PC-3 (cell line): ENCODE data around the gene CLDN1. TPM values are rescaled to one million over a fixed set of nuclear protein-coding genes. Genes with fewer than 3 reads are reported as not detected.

Experiments
- ATAC-seq: fragments of 200-7000 bp; cut with Tn5 transposase; 2 replicates; pipeline ENCODE4 v1.9.1; 2020; ENCODE audit warnings: mild to moderate bottlenecking, moderate library complexity
- BruUV-seq: library from RNA; stranded (reverse); fragments of 400-500 nt; replicated peaks from 2 replicates; lab custom pipeline; 2021; lab: Mats Ljungman, UMichigan
- CTCF ChIA-PET: fragments of 300-600 bp; sonication (Branson Sonifier 250); formaldehyde crosslinking; loops from one replicate; lab custom pipeline; 2022; ENCODE audit warnings: antibody characterized with exemption; lab: Charles Lee
- POLR2A ChIA-PET: fragments of 300-600 bp; sonication (Branson Sonifier 250); formaldehyde crosslinking; loops from one replicate; lab custom pipeline; 2022; ENCODE audit warnings: antibody characterized with exemption; ENCODE audit not compliant: unreplicated experiment; lab: Charles Lee
- DNase-seq: peaks from one replicate; pipeline ENCODE4 v3.0.0-alpha.2; 2015
- H2AFZ ChIP-seq: fragments of 300-600 bp; sonication (generic); 2 replicates; pipeline ENCODE4 v1.6.0; 2016; ENCODE audit warnings: antibody characterized with exemption, low read length
- H3F3A ChIP-seq: fragments of 300-600 bp; sonication (generic); one replicate; pipeline ENCODE4 v1.6.0; 2017; ENCODE audit warnings: antibody characterized with exemption, low read length, control low read depth, mild to moderate bottlenecking; ENCODE audit not compliant: unreplicated experiment
- H3K27ac ChIP-seq: fragments of 300-600 bp; sonication (generic); 2 replicates; pipeline ENCODE4 v1.5.1; 2016; ENCODE audit warnings: mild to moderate bottlenecking, low read length
- H3K27me3 ChIP-seq: fragments of 300-600 bp; sonication (generic); 2 replicates; pipeline ENCODE4 v1.6.1; 2016; ENCODE audit warnings: low read length, mixed read lengths
- H3K36me3 ChIP-seq: fragments of 300-600 bp; sonication (generic); 2 replicates; pipeline ENCODE4 v1.6.1; 2016; ENCODE audit warnings: low read depth, mixed run types, low read length, mixed read lengths
- H3K4me1 ChIP-seq: fragments of 300-600 bp; sonication (generic); 2 replicates; pipeline ENCODE4 v1.5.1; 2016; ENCODE audit warnings: low read length; ENCODE audit not compliant: insufficient read depth
- H3K4me2 ChIP-seq: fragments of 300-600 bp; sonication (generic); 2 replicates; pipeline ENCODE4 v1.6.0; 2016; ENCODE audit warnings: low read length
- H3K4me3 ChIP-seq: fragments of 300-600 bp; sonication (generic); 2 replicates; pipeline ENCODE4 v1.5.1; 2016; ENCODE audit warnings: mild to moderate bottlenecking, low read length, mixed read lengths
- H3K79me2 ChIP-seq: fragments of 300-600 bp; sonication (generic); 2 replicates; pipeline ENCODE4 v1.6.1; 2017; ENCODE audit warnings: low read length, mixed read lengths
- H3K9ac ChIP-seq: fragments of 300-600 bp; sonication (generic); 2 replicates; pipeline ENCODE4 v1.6.0; 2016; ENCODE audit warnings: mild to moderate bottlenecking, low read length
- H3K9me2 ChIP-seq: fragments of 300-600 bp; sonication (generic); replicated peaks from 2 replicates; pipeline ENCODE4 v1.6.1; 2016; ENCODE audit warnings: mixed run types, low read length, mixed read lengths
- H3K9me3 ChIP-seq: fragments of 300-600 bp; sonication (generic); 2 replicates; pipeline ENCODE4 v1.6.1; 2016; ENCODE audit warnings: low read length, mixed read lengths
- H4K20me1 ChIP-seq: fragments of 300-600 bp; sonication (generic); 2 replicates; pipeline ENCODE4 v1.6.1; 2016; ENCODE audit warnings: low read length, mixed read lengths
- CTCF ChIP-seq: fragments of 300-600 bp; sonication (generic); conservative IDR thresholded peaks from 2 replicates; pipeline ENCODE4 v1.5.1; 2017; ENCODE audit warnings: antibody characterized with exemption, low read depth, mild to moderate bottlenecking, low read length
- EZH2 ChIP-seq: fragments of 300-600 bp; sonication (generic); IDR thresholded peaks from one replicate; pipeline ENCODE4 v1.6.1; 2017; ENCODE audit warnings: antibody characterized with exemption, mild to moderate bottlenecking, low read length; ENCODE audit not compliant: unreplicated experiment
- EZH2phosphoT487 ChIP-seq: fragments of 300-600 bp; sonication (generic); IDR thresholded peaks from 2 replicates; pipeline ENCODE4 v1.6.1; 2018; ENCODE audit warnings: mild to moderate bottlenecking, antibody characterized with exemption, low read length, borderline replicate concordance
- intact Hi-C: fragments of 100-400 bp; cut with micrococcal nuclease; formaldehyde crosslinking; loops from 2 replicates; pipeline ENCODE4 v1.9.0; 2023
- total RNA-seq: library from RNA; depleted of rRNA; stranded (reverse); fragments of >200 nt; gene quantifications from 2 replicates; pipeline ENCODE4 v1.2.3, GENCODE V29; 2014

CLDN1 gene
- total RNA-seq, 1 experiment from 2014 or later = 6.8 TPM

DNA sequence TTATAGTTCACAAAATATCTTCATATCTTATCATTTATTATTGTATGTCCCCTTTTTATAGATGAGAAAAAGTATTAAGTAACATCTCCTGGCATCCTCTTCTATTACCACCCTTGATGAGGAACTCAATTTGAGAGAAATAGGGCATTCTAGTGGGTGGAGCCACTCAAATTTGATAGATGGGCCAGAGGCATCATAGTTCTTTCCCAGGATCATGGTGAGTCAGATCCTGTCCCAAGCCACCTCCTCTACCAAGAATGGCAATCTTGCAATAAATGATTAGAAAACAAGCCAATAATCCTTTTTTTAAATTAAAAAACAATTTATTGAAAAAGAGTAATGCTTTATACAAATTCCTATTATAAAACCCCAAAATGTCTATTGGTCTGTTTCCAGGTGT is 16.8 kb downstream of the CLDN1 start:
- Histone ChIP-seq H3K27ac (peak overlapping the region; percentile 80), H2AFZ (no peak overlapping the region), H3K4me2 (peak overlapping the region; percentile 66), H4K20me1 (no peaks in the 10 kb centered on the region), H3K79me2 (no peaks in the 10 kb centered on the region), H3K4me3 (no peak overlapping the region), H3K36me3 (no peaks in the 10 kb centered on the region), H3K9me3 (no peaks in the 10 kb centered on the region), H3K9ac (peak overlapping the region; percentile 20), H3F3A (no peaks in the 10 kb centered on the region), H3K9me2 (no peaks in the 10 kb centered on the region), H3K27me3 (no peaks in the 10 kb centered on the region), H3K4me1 (peaks cover 67% of the 10 kb centered on the region)
- BruUV-seq = no TSS peak
- ATAC-seq (peak; percentile 55), DNase-seq (peak; percentile 78)
- TF ChIP-seq EZH2 = no peak
- TF ChIP-seq CTCF = no peak
- no peak for TF ChIP-seq EZH2phosphoT487
- POLR2A ChIA-PET = no interaction called here
- CTCF ChIA-PET = no interaction called here
- intact Hi-C loops = loop anchor here (5.0 kb wide), 1 partner anchor 78 kb away; no protein-coding TSS in a partner anchor

DNA sequence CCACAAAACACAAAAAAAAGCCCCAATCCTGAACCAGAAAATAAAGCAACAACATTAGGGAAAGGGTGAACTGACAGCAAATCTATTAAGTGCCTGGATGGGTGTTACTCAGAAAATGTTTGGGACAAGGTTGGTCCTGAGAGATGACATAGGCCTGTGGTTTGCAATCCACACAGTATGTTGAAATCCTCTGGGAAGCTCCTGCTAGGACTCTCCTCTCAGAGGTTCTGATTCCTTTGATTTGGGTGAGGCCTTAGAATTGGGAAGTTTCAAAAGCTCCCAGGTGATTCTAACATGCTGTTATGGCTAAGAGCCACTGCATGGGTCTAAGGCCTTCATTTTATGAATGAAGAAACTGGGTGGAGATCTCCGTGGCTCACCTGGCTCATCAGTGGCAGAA is 18.4 kb downstream of the CLDN1 start:
- Histone ChIP-seq H3K4me1 (peaks cover 67% of the 10 kb centered on the region), H3K4me3 (no peak overlapping the region), H3F3A (no peaks in the 10 kb centered on the region), H2AFZ (no peak overlapping the region), H3K9ac (no peak overlapping the region), H3K4me2 (no peak overlapping the region), H3K9me2 (no peaks in the 10 kb centered on the region), H4K20me1 (no peaks in the 10 kb centered on the region), H3K79me2 (no peaks in the 10 kb centered on the region), H3K36me3 (no peaks in the 10 kb centered on the region), H3K9me3 (no peaks in the 10 kb centered on the region), H3K27me3 (no peaks in the 10 kb centered on the region), H3K27ac (peak overlapping the region; percentile 80)
- TF ChIP-seq EZH2 = no peak
- TF ChIP-seq EZH2phosphoT487 = no peak
- no peak for TF ChIP-seq CTCF
- CTCF ChIA-PET = interaction anchor here (0.6 kb wide), 1 partner anchor 102 kb away, joined by 6 read pairs; no protein-coding TSS in a partner anchor
- intact Hi-C loops = no loop called here
- DNase-seq = peak; percentile 41
- no TSS peak for BruUV-seq
- POLR2A ChIA-PET = no interaction called here
- no peak for ATAC-seq

- Histone ChIP-seq H3K9me2 (no peaks in the 10 kb centered on the region), H3K79me2 (no peaks in the 10 kb centered on the region), H3K9ac (no peak overlapping the region), H3K27me3 (no peaks in the 10 kb centered on the region), H3K27ac (peak overlapping the region; percentile 0; the same call in 1 of the 2 replicates), H3K36me3 (no peaks in the 10 kb centered on the region), H3K4me1 (peaks cover 60% of the 10 kb centered on the region), H3K9me3 (no peaks in the 10 kb centered on the region), H2AFZ (no peak overlapping the region), H4K20me1 (no peaks in the 10 kb centered on the region), H3K4me2 (peak overlapping the region; percentile 61), H3K4me3 (no peak overlapping the region), H3F3A (no peaks in the 10 kb centered on the region)
- no peak for ATAC-seq
- intact Hi-C loops = no loop called here
- TF ChIP-seq CTCF = no peak
- no peak for TF ChIP-seq EZH2
- TF ChIP-seq EZH2phosphoT487 = no peak
- BruUV-seq = no TSS peak
- POLR2A ChIA-PET = no interaction called here
- peak; percentile 68 for DNase-seq
- CTCF ChIA-PET = interaction anchor here (1.0 to 1.1 kb wide), 2 partner anchors 20 to 141 kb away, joined by 3 read pairs; partner anchors contain the start of gene CLDN1
Measured at GRCh38 chr3:190302212-190302867, 19.9 kb downstream of the CLDN1 start.
